Measurements from ENCODE around the gene NCAM2.

Gene NCAM2

DNA sequence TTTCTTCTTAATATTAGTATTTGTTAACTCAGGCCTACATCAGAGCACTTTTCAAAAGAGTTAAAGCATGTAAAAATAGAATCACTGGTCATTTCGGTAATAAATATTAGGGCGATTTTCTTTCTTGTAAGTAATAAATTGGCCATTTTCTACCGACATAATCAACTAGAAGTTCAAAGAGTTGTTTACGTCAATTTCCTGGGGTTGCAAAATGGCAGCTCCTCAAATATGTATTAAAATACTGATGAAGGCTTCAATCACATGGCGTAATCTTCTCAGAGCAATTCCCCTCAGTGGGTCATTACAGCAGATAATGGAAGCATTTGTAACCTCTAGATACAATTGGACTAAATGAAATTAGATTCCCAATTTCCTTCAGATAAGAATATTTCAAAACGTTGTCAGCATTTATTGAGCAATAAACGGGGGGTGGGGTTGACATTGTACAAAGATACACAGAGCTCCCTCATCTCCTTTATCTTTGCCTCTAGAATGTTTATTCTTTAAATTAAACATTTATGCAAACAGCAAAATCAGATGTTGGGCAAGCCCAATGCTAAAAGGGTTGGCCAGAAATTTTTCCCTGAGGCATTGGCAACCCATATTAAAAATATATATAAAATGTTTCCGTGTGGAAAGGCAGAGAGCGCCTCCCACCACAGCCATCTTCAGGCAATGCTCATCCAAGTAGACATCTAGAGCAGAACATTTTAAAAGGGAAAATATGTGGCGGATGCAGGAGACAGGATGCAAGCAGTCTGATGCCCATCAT is 240.6 kb downstream of the NCAM2 start:
- TF ChIP-seq, protein P1, sequence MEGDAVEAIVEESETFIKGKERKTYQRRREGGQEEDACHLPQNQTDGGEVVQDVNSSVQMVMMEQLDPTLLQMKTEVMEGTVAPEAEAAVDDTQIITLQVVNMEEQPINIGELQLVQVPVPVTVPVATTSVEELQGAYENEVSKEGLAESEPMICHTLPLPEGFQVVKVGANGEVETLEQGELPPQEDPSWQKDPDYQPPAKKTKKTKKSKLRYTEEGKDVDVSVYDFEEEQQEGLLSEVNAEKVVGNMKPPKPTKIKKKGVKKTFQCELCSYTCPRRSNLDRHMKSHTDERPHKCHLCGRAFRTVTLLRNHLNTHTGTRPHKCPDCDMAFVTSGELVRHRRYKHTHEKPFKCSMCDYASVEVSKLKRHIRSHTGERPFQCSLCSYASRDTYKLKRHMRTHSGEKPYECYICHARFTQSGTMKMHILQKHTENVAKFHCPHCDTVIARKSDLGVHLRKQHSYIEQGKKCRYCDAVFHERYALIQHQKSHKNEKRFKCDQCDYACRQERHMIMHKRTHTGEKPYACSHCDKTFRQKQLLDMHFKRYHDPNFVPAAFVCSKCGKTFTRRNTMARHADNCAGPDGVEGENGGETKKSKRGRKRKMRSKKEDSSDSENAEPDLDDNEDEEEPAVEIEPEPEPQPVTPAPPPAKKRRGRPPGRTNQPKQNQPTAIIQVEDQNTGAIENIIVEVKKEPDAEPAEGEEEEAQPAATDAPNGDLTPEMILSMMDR (IDR thresholded peaks at IDR 0.05; ENCODE audit: extremely low read depth, insufficient read depth, missing control alignments): no peak
- no peak for DNase-seq (ENCODE audit: low spot score)
- in situ Hi-C loops (cut with MboI; ENCODE audit: low pct_unique_long_range_greater_than_20kb, low sequenced_read_pairs, unreplicated experiment): no loop called here

DNA sequence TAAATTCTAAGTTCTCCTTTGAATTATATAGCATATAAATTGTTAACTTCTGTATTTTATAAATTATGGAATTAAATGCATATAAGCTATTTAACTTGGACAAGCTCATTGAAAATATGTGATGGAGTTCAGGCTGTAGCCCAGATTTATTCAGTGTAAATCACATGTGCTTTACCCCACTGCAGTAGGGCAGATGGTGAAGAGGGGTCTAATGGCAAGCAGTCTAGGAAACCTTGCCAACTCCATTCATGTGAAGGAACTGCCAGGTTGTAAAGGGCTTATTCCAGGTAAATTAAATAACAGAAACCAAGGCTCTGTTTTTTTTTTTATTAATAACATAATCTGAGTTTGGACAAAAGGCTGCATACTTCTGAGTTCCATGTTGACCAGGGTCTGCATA is 243.2 kb downstream of the NCAM2 start:
- in situ Hi-C loops (cut with MboI; ENCODE audit: low pct_unique_long_range_greater_than_20kb, low sequenced_read_pairs, unreplicated experiment): no loop called here
- TF ChIP-seq, protein P1 (IDR thresholded peaks at IDR 0.05; ENCODE audit: extremely low read depth, insufficient read depth, missing control alignments): no peak
- no peak for DNase-seq (ENCODE audit: low spot score)

DNA sequence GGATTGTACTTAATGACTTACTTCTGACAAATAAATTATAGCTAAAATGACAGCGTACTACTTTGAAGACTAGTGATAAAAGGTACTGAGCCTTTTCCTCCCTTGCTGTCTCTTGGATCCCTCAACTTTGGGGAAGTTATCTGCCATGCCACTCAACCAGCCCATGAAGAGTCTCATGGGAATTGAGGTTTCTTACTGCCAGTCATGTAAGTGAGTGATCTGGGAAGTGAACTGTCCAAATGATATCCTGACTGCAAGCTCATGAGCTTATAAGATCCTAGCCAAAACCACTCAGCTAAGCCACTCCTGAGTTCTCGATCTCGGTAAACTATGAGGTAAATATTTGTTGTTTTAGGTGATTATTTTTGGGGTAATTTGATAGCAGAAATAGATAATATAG is 247.8 kb downstream of the NCAM2 start:
- TF ChIP-seq, protein P1 (IDR thresholded peaks at IDR 0.05; ENCODE audit: extremely low read depth, insufficient read depth, missing control alignments): no peak
- in situ Hi-C loops (cut with MboI; ENCODE audit: low pct_unique_long_range_greater_than_20kb, low sequenced_read_pairs, unreplicated experiment): no loop called here
- no peak for DNase-seq (ENCODE audit: low spot score)

DNA sequence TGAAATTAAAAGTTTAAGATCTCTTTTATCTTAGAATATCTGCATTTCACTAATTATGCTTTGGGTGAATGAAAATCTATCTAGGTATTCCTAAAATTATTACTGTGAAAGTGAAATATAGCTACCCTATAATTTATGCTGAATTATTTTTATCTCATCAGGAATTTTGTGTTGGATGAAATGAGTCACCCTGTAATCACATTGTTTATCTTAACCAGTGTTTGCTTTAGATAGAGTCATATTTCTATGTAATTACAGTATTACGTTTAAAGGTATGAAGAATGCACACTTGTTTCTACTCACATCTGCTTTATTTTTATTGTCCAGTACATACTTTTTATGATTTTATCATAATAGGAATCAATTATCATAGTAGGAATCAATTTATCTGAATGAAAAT is 249.2 kb downstream of the NCAM2 start:
- TF ChIP-seq, protein P1 (IDR thresholded peaks at IDR 0.05; ENCODE audit: extremely low read depth, insufficient read depth, missing control alignments): no peak
- in situ Hi-C loops (cut with MboI; ENCODE audit: low pct_unique_long_range_greater_than_20kb, low sequenced_read_pairs, unreplicated experiment): no loop called here
- no peak for DNase-seq (ENCODE audit: low spot score)

DNA sequence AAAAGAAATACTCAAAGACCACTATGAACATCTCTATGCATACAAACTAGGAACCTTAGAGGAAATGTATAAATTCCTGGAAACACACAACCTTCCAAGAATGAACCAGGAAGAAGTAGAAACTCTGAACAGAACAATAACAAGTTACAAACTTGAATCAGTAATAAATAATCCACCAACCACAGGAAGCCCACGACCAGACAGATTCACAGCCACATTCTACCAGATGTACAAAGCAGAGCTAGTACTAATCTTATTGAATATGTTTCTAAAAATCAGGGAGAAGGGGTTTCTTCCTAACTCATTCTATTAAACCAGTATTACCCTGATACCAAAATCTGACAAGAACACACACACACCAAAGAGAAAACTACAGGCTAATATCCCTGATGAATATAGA is 263.8 kb downstream of the NCAM2 start:
- DNase-seq (ENCODE audit: low spot score): no peak
- TF ChIP-seq, protein P1 (IDR thresholded peaks at IDR 0.05; ENCODE audit: extremely low read depth, insufficient read depth, missing control alignments): no peak
- in situ Hi-C loops (cut with MboI; ENCODE audit: low pct_unique_long_range_greater_than_20kb, low sequenced_read_pairs, unreplicated experiment): no loop called here

DNA sequence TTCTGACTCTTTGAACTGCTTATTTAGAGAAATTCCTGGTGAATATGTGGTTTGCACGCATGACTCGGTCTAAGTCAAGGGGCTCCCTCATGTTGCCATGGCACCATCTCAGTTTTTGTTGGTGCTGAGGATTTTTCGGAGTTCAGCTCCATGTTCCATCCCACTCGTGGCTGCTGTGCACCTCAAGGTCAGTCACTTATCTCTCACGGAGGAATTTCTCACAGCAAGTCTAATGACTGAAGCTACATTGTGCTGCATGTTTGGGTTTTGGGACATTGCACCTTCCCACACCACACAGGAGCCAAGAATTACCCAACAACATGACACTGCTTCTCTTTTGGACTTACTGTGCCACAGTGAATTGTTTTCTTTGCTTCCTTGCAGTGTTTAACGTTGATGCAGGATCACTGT is 269.9 kb downstream of the NCAM2 start:
- no peak for DNase-seq (ENCODE audit: low spot score)
- in situ Hi-C loops (cut with MboI; ENCODE audit: low pct_unique_long_range_greater_than_20kb, low sequenced_read_pairs, unreplicated experiment): no loop called here
- TF ChIP-seq, protein P1 (IDR thresholded peaks at IDR 0.05; ENCODE audit: extremely low read depth, insufficient read depth, missing control alignments): no peak
